AG09309 (cell line): Measurements from ENCODE around the gene KLK1.

Experiments used
- DNase-seq: peaks from one replicate; pipeline ENCODE4 v3.0.0-alpha.2; 2010; ENCODE audit warnings: low read depth
- H3K4me3 ChIP-seq: 2 replicates; pipeline ENCODE4 v1.5.1; 2011; ENCODE audit warnings: mild to moderate bottlenecking, low read depth, low read length, moderate library complexity; ENCODE audit not compliant: control insufficient read depth
- CTCF ChIP-seq: IDR thresholded peaks from 2 replicates; pipeline ENCODE4 v1.5.1; 2011; ENCODE audit warnings: mild to moderate bottlenecking, low read depth, low read length, inconsistent platforms; ENCODE audit not compliant: insufficient read depth, control insufficient read depth; ENCODE audit errors: missing control alignments

KLK1 gene

GRCh38 chr19:50822661-50823208, 852 bp downstream of the KLK1 start:
- no peak for DNase-seq
- no peak for TF ChIP-seq CTCF
- no peak overlapping the region for H3K4me3 ChIP-seq

GRCh38 chr19:50821622-50822021, 2.0 kb downstream of the KLK1 start:
- no peak for TF ChIP-seq CTCF
- no peak for DNase-seq
- no peak overlapping the region for H3K4me3 ChIP-seq

- no peak for DNase-seq
- no peak overlapping the region for H3K4me3 ChIP-seq
- TF ChIP-seq CTCF: no peak
These were observed 2.4 kb downstream of the KLK1 start for GRCh38 chr19:50821248-50821612.

- H3K4me3 ChIP-seq: no peak overlapping the region
- TF ChIP-seq CTCF: no peak
- DNase-seq: no peak
These were observed 2.9 kb downstream of the KLK1 start for GRCh38 chr19:50820549-50821247.

- DNase-seq: no peak
- no peak for TF ChIP-seq CTCF
- no peak overlapping the region for H3K4me3 ChIP-seq
These were observed 3.5 kb downstream of the KLK1 start for GRCh38 chr19:50820086-50820485.

- TF ChIP-seq CTCF: no peak
- DNase-seq: no peak
- H3K4me3 ChIP-seq: no peak overlapping the region
These were observed 4.0 kb downstream of the KLK1 start for GRCh38 chr19:50819636-50820035.
